Measurements from ENCODE around the gene RNF141. TPM values are rescaled to one million over a fixed set of nuclear protein-coding genes. Genes with fewer than 3 reads are reported as not detected.

Gene RNF141
- polyA plus RNA-seq, 1 of the 3 experiments (the other 2 are of a cell fraction) = 6.9 TPM

DNA sequence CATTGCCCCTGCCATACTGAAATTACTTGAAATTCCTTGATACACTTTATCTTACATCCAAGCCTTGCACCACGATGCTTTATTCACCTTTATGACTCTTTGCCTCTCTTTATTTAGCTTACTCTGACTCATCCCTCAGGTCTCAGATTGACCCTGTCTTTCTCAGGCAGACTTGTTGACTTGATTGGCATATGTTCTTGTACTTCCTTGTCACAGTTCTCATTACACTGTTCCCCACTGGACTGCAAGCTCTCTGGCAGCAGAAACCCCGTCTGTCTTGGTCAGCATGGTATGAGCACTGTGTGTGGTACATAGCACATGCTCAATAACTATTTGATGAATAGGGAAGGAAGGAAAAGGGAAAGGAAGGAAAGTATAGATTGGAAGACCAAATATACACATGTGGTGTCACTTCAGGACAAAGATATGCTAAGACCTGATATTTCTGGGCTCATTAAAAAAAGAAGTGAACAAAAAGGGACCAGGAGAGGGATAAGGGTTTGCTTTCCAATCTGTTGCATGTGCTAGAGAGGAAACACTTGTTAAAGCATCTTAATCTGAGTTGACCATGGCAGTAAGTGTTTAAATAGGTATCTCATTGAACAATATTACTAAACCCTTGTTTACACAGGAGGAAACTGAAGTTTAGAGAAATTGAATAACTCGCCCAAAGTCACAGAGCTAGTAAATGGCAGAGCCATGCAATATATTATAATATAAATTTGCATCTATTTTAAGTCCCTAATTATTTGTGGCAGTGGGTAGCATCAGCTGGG is 20.2 kb upstream of the RNF141 start:
- Histone ChIP-seq H3F3A (replicated peaks; ENCODE audit: insufficient read depth) (no peaks in the 10 kb centered on the region), H3K4me3 (ENCODE audit: low read depth in 2 of 2, low read length in 1 of 2) (no peak overlapping the region), H3K4me1 (ENCODE audit: control insufficient read depth in 1 of 2, insufficient read depth in 2 of 2, low read depth in 1 of 2, low read length in 1 of 2) (no peaks in the 10 kb centered on the region; a peak in 1 of 4 replicates), H4K20me1 (ENCODE audit: insufficient read depth) (no peaks in the 10 kb centered on the region), H3K9ac (no peak overlapping the region), H2AFZ (ENCODE audit: low read depth) (no peak overlapping the region), H3K36me3 (replicated peaks in 1 of 2; ENCODE audit: control insufficient read depth in 1 of 2, insufficient read depth in 2 of 2, low read length in 1 of 2) (no peaks in the 10 kb centered on the region), H3K79me2 (ENCODE audit: insufficient read depth) (no peaks in the 10 kb centered on the region), H3K9me2 (no peaks in the 10 kb centered on the region), H3K4me2 (no peak overlapping the region), H3K9me3 (no peaks in the 10 kb centered on the region), H3K27ac (ENCODE audit: low read depth in 2 of 2, low read length in 1 of 2) (no peak overlapping the region), H3K27me3 (ENCODE audit: insufficient read depth) (no peaks in the 10 kb centered on the region)
- 52% methylated on average over 3 of the region's 3 CpGs for WGBS (ENCODE audit: low lambda C conversion rate)
- TF ChIP-seq SMC3 (IDR thresholded peaks at IDR 0.05; ENCODE audit: low read depth, low read length) (no peak), POLR2AphosphoS5 (IDR thresholded peaks at IDR 0.05; ENCODE audit: low read depth, low read length) (no peak), USF1 (IDR thresholded peaks at IDR 0.05; ENCODE audit: borderline replicate concordance, low read depth) (no peak), TEAD4 (IDR thresholded peaks at IDR 0.05; ENCODE audit: borderline replicate concordance, insufficient read depth) (no peak), EZH2phosphoT487 (IDR thresholded peaks at IDR 0.05; ENCODE audit: borderline replicate concordance, low read depth) (no peak), NRF1 (IDR thresholded peaks at IDR 0.05; ENCODE audit: low read depth, low read length) (no peak), MXI1 (IDR thresholded peaks at IDR 0.05; ENCODE audit: low read depth, low read length) (no peak), FOXJ3 (CRISPR knock-in tag; IDR thresholded peaks at IDR 0.05) (no peak), NFIC (IDR thresholded peaks at IDR 0.05; ENCODE audit: borderline replicate concordance) (no peak), ELF1 (IDR thresholded peaks at IDR 0.05) (no peak), ZBTB33 (IDR thresholded peaks at IDR 0.05; ENCODE audit: borderline replicate concordance, low read depth) (no peak), FOSL2 (IDR thresholded peaks at IDR 0.05; ENCODE audit: borderline replicate concordance, low read depth) (no peak), GABPA (IDR thresholded peaks at IDR 0.05; ENCODE audit: low read depth) (no peak), MEF2A (IDR thresholded peaks at IDR 0.05; ENCODE audit: borderline replicate concordance, low read depth) (no peak), EP300 (IDR thresholded peaks at IDR 0.05; ENCODE audit: borderline replicate concordance in 1 of 2, low read depth in 1 of 2, low read length in 1 of 2) (no peak)
- TF ChIP-seq, protein P1, sequence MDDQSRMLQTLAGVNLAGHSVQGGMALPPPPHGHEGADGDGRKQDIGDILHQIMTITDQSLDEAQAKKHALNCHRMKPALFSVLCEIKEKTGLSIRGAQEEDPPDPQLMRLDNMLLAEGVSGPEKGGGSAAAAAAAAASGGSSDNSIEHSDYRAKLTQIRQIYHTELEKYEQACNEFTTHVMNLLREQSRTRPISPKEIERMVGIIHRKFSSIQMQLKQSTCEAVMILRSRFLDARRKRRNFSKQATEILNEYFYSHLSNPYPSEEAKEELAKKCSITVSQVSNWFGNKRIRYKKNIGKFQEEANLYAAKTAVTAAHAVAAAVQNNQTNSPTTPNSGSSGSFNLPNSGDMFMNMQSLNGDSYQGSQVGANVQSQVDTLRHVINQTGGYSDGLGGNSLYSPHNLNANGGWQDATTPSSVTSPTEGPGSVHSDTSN (IDR thresholded peaks at IDR 0.05) = no peak
- DNase-seq = no peak
- ChIA-PET POLR2A (no interaction called here), CTCF (no interaction called here)

All from SK-N-SH (cell line).